Measurements from ENCODE around the gene FUZ. TPM values are rescaled to one million over a fixed set of nuclear protein-coding genes. Genes with fewer than 3 reads are reported as not detected.

Gene FUZ
- total RNA-seq, 1 experiment from 2014 or later, result 13.9 TPM

- no TSS peak for BruUV-seq (replicated peaks)
- peak; percentile 18 for ATAC-seq
- peaks cover 43% of the 10 kb centered on the region for H3K4me1 ChIP-seq (ENCODE audit: control insufficient read depth, insufficient read depth, low read length)
- in situ Hi-C loops (cut with HindIII; ENCODE audit: low pct_unique_long_range_greater_than_20kb, low sequenced_read_pairs) (no loop called here), intact Hi-C loops (cut with micrococcal nuclease; ENCODE audit: unreplicated experiment) (no loop called here)
- TF ChIP-seq POLR2AphosphoS5 (IDR thresholded peaks at IDR 0.05; ENCODE audit: low read depth, low read length) (peak; percentile 22; the same call in 1 of the 2 replicates), REST (IDR thresholded peaks at IDR 0.05; ENCODE audit: insufficient read depth in 1 of 2, low read depth in 2 of 2, low read length in 1 of 2) (no peak)
- TF ChIP-seq, protein P1, sequence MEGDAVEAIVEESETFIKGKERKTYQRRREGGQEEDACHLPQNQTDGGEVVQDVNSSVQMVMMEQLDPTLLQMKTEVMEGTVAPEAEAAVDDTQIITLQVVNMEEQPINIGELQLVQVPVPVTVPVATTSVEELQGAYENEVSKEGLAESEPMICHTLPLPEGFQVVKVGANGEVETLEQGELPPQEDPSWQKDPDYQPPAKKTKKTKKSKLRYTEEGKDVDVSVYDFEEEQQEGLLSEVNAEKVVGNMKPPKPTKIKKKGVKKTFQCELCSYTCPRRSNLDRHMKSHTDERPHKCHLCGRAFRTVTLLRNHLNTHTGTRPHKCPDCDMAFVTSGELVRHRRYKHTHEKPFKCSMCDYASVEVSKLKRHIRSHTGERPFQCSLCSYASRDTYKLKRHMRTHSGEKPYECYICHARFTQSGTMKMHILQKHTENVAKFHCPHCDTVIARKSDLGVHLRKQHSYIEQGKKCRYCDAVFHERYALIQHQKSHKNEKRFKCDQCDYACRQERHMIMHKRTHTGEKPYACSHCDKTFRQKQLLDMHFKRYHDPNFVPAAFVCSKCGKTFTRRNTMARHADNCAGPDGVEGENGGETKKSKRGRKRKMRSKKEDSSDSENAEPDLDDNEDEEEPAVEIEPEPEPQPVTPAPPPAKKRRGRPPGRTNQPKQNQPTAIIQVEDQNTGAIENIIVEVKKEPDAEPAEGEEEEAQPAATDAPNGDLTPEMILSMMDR (IDR thresholded peaks at IDR 0.05), result peak; percentile 45; the same call in 1 of the 2 replicates
- peak overlapping the region; percentile 67; the same call in 1 of the 2 replicates for H3K27ac ChIP-seq (ENCODE audit: low read length)
- no peaks in the 10 kb centered on the region for H3K27me3 ChIP-seq (ENCODE audit: control insufficient read depth, insufficient read depth, low read length)
- no peaks in the 10 kb centered on the region for H3K9me3 ChIP-seq (ENCODE audit: control insufficient read depth, insufficient read depth, low read depth, low read length)
- no peak overlapping the region for H3K4me3 ChIP-seq (ENCODE audit: low read depth in 2 of 2, low read length in 2 of 2)
- CTCF ChIA-PET, result no interaction called here
- DNase-seq (ENCODE audit: low read depth, low spot score), result no peak
- no peaks in the 10 kb centered on the region for H3K36me3 ChIP-seq (ENCODE audit: control insufficient read depth, insufficient read depth, low read length)
- POLR2A ChIA-PET, result no interaction called here
Measured at GRCh38 chr19:49857061-49857837, 44.2 kb upstream of the FUZ start.

DNA sequence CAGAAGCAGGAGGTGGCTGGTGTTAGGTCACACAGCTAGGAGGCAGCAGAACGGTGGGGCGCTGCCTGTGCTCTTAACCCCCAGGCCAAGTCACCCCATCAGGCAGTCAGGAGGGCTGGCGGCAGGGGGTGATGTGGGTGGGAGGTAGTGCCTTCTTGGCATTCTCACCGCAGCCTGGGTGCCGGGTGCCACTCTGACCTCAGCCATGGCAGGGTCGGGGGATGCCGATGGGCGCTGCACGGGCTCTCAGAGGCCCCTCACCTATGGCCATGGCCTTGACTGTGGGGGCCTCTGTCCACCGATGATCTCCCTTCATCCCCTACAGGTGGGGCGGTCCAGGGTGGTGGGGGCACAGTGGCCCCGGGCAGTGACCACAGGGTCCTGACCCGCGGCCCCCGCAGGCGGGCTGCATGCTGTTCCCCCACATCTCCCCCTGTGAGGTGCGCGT, 43.5 kb upstream of the FUZ start:
- Histone ChIP-seq H3K4me3 (ENCODE audit: low read depth in 2 of 2, low read length in 2 of 2) (no peak overlapping the region), H3K36me3 (ENCODE audit: control insufficient read depth, insufficient read depth, low read length) (no peaks in the 10 kb centered on the region), H3K4me1 (ENCODE audit: control insufficient read depth, insufficient read depth, low read length) (peaks cover 43% of the 10 kb centered on the region), H3K9me3 (ENCODE audit: control insufficient read depth, insufficient read depth, low read depth, low read length) (no peaks in the 10 kb centered on the region), H3K27me3 (ENCODE audit: control insufficient read depth, insufficient read depth, low read length) (no peaks in the 10 kb centered on the region), H3K27ac (ENCODE audit: low read length) (no peak overlapping the region)
- POLR2A ChIA-PET, result no interaction called here
- no peak for DNase-seq (ENCODE audit: low read depth, low spot score)
- intact Hi-C loops (cut with micrococcal nuclease; ENCODE audit: unreplicated experiment) (no loop called here), in situ Hi-C loops (cut with HindIII; ENCODE audit: low pct_unique_long_range_greater_than_20kb, low sequenced_read_pairs) (no loop called here)
- TF ChIP-seq TCF7L2 (IDR thresholded peaks at IDR 0.05; ENCODE audit: low read depth, low read length), result no peak
- TF ChIP-seq, protein P1 (IDR thresholded peaks at IDR 0.05), result no peak
- TF ChIP-seq SIN3A (IDR thresholded peaks at IDR 0.05; ENCODE audit: borderline replicate concordance, insufficient read depth, low read depth, low read length), result no peak
- TF ChIP-seq POLR2AphosphoS5 (IDR thresholded peaks at IDR 0.05; ENCODE audit: low read depth, low read length), result no peak
- TF ChIP-seq REST (IDR thresholded peaks at IDR 0.05; ENCODE audit: insufficient read depth in 1 of 2, low read depth in 2 of 2, low read length in 1 of 2), result no peak
- CTCF ChIA-PET, result no interaction called here
- BruUV-seq (replicated peaks), result no TSS peak
- ATAC-seq, result no peak
